ENCODE results near the gene BAG3. TPM values are rescaled to one million over a fixed set of nuclear protein-coding genes. Genes with fewer than 3 reads are reported as not detected.

The BAG3 gene
- total RNA-seq, 1 experiment from 2014 or later, result 57.0 TPM

- no peaks in the 10 kb centered on the region for H3K9me2 ChIP-seq (ENCODE audit: insufficient read depth)
- H2AFZ ChIP-seq (ENCODE audit: low read depth, low read length, poor library complexity, severe bottlenecking), result no peak overlapping the region
- ChIA-PET POLR2A (interaction anchor here (0.8 to 1.9 kb wide), 7 partner anchors 10 to 248 kb away, joined by 3 to 12 read pairs (median 6); partner anchors contain the start of gene BAG3), RAD21 (ENCODE audit: low non-redundant PET in 1 of 2, low total read pairs in 2 of 2, uncharacterized antibody in 2 of 2, unreplicated experiment in 2 of 2) (interaction anchor here (0.6 to 1.1 kb wide), 3 partner anchors 12 to 58 kb away, joined by 3 to 5 read pairs (median 4); no protein-coding TSS in a partner anchor), CTCF (interaction anchor here (0.7 to 2.1 kb wide), 7 partner anchors 10 to 284 kb away, joined by 3 to 10 read pairs (median 5); no protein-coding TSS in a partner anchor)
- peak overlapping the region; percentile 78 for H3K9ac ChIP-seq (ENCODE audit: low read length)
- no TSS peak for BruUV-seq (replicated peaks)
- TF ChIP-seq CBX3 (IDR thresholded peaks at IDR 0.05; ENCODE audit: low read depth) (0 out of 2 replicates have a peak, but pooled peaks have one; percentile 21), EZH2phosphoT487 (IDR thresholded peaks at IDR 0.05; ENCODE audit: borderline replicate concordance) (no peak), ZFX (IDR thresholded peaks at IDR 0.05) (peak; percentile 94), POLR2A (IDR thresholded peaks at IDR 0.05; ENCODE audit: borderline replicate concordance, extremely low read depth, insufficient read depth, insufficient read length) (peak; percentile 80), FOSL1 (IDR thresholded peaks at IDR 0.05; ENCODE audit: low read depth) (no peak), EGR1 (IDR thresholded peaks at IDR 0.05; ENCODE audit: low read depth) (no peak), ZBTB33 (IDR thresholded peaks at IDR 0.05; ENCODE audit: extremely low read depth, insufficient replicate concordance, low read length) (peak; percentile 47), MAX (IDR thresholded peaks at IDR 0.05) (peak; percentile 70), POLR2AphosphoS5 (IDR thresholded peaks at IDR 0.05; ENCODE audit: low read depth, low read length) (peak; percentile 94; the same call in 1 of the 2 replicates), YY1 (IDR thresholded peaks at IDR 0.05; ENCODE audit: extremely low read depth, insufficient replicate concordance, low read depth, low read length) (peak; percentile 42), SIN3A (IDR thresholded peaks at IDR 0.05; ENCODE audit: low read depth) (peak; percentile 74)
- no peak for DNase-seq (ENCODE audit: low read depth, low spot score)
- H4K20me1 ChIP-seq (ENCODE audit: insufficient read depth), result no peaks in the 10 kb centered on the region
- H3K36me3 ChIP-seq (ENCODE audit: control insufficient read depth in 1 of 2, insufficient read depth in 2 of 2, low read length in 2 of 2), result no peaks in the 10 kb centered on the region
- peak overlapping the region; percentile 91 for H3K4me2 ChIP-seq (ENCODE audit: low read length)
- peaks cover 24% of the 10 kb centered on the region for H3K79me2 ChIP-seq (ENCODE audit: insufficient read depth, low read length)
- no peak for ATAC-seq
- H3K9me3 ChIP-seq (ENCODE audit: control insufficient read depth in 1 of 2, insufficient read depth in 1 of 2, low read depth in 1 of 2, low read length in 2 of 2), result no peaks in the 10 kb centered on the region
- H3K27ac ChIP-seq (ENCODE audit: low read depth, low read length), result peak overlapping the region; percentile 66
- peaks cover 15 to 23% of the 10 kb centered on the region in 2 experiments for H3K4me1 ChIP-seq (ENCODE audit: control insufficient read depth in 1 of 2, insufficient read depth in 2 of 2, low read length in 2 of 2)
- H3K4me3 ChIP-seq (replicated peaks in 1 of 2; ENCODE audit: low read depth in 1 of 2, low read length in 2 of 2), result peak overlapping the region; percentile 71 to 76
- H3K27me3 ChIP-seq (ENCODE audit: insufficient read depth, low read length), result no peaks in the 10 kb centered on the region
- intact Hi-C loops (cut with micrococcal nuclease), result loop anchor here (5.0 kb wide), 1 partner anchor 128 kb away; the partner anchor contains the start of gene TIAL1
Observed at GRCh38 chr10:119725517-119725827, 74.3 kb downstream of the BAG3 start.
